ENCODE data around the gene FPR2. TPM values are rescaled to one million over a fixed set of nuclear protein-coding genes. Genes with fewer than 3 reads are reported as not detected.

FPR2 gene
- total RNA-seq, 3 donors from 2014 or later: not detected

DNA sequence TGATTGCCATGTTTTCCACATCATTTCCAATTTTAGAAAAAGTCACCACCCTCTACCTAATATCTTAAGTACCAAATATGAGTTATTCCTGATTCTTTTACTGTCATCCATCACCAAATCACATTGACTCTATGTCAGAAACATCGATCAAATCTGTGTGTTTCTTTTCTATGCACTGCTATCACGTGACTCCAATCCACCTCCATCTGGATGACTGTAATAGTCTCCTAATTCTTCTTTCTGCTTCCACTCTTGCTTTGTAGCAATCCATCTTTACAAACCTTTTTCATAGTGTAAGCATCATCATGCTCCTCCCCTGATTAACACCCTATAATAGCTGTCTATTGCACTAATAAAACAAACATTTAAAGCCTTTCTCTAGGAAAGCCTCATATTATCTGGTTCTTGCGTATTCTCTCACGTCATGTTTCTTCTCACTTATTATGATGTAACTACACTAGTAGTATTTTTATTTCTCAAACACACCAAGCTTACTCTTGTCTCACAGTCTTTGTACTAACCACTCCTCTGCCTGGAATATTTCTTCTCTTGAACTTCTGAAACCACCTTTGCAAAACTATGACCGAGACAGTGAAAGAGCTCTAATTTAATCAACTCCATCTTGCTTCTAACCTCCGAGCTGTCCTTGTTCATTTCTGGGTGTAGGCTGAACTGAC lies 23.3 kb downstream of the FPR2 start:
- no peaks in the 10 kb centered on the region for H3K4me1 Mint-ChIP-seq (ENCODE audit: low read depth)
- no peaks in the 10 kb centered on the region for H3K36me3 Mint-ChIP-seq (ENCODE audit: insufficient read depth)
- DNase-seq (no peak), ATAC-seq (no peak)
- no peak overlapping the region for H3K4me3 Mint-ChIP-seq
- peaks cover 15% of the 10 kb centered on the region for H3K27me3 Mint-ChIP-seq (ENCODE audit: low read depth)
- peaks cover 7% of the 10 kb centered on the region for H3K9me3 Mint-ChIP-seq

DNA sequence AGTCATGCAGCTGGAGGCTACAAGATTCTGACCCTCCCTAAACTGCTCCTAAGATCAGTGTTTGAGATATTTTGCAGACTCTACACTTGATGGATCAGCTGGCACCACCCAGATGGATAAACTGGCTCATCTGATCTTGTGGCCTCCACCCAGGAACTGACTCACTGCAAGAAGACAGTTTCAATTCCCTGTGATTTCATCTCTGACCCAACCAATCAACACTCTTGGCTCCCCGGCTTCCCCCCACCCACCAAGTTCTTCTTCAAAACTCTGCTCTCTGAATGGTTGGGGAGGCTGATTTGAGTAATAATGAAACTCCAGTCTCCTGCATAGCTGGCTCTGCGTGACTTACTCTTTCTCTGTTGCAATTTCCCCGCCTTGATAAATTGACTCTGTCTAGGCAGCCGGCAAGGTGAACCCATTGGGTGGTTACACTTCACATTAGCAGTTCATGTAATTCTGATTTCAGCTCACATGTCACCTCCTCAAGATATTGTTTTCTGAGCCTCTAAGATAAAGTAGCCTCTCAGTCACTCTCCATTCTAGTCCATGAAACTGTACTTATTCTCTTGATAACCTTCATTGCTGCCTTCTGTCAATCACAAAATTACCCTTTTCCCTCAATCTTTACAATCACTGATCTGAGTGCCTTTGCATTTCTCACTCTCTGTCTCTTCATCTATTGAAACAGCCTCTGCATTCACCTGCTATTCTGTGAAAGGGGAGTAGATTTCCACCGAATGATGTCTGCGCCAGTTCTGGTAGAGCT lies 24.1 kb downstream of the FPR2 start:
- Mint-ChIP-seq H3K4me1 (ENCODE audit: low read depth) (no peaks in the 10 kb centered on the region), H3K4me3 (no peak overlapping the region), H3K9me3 (peaks cover 7% of the 10 kb centered on the region), H3K27me3 (ENCODE audit: low read depth) (peaks cover 8% of the 10 kb centered on the region), H3K36me3 (ENCODE audit: insufficient read depth) (no peaks in the 10 kb centered on the region)
- DNase-seq (no peak), ATAC-seq (peak; percentile 93 to 94)

DNA sequence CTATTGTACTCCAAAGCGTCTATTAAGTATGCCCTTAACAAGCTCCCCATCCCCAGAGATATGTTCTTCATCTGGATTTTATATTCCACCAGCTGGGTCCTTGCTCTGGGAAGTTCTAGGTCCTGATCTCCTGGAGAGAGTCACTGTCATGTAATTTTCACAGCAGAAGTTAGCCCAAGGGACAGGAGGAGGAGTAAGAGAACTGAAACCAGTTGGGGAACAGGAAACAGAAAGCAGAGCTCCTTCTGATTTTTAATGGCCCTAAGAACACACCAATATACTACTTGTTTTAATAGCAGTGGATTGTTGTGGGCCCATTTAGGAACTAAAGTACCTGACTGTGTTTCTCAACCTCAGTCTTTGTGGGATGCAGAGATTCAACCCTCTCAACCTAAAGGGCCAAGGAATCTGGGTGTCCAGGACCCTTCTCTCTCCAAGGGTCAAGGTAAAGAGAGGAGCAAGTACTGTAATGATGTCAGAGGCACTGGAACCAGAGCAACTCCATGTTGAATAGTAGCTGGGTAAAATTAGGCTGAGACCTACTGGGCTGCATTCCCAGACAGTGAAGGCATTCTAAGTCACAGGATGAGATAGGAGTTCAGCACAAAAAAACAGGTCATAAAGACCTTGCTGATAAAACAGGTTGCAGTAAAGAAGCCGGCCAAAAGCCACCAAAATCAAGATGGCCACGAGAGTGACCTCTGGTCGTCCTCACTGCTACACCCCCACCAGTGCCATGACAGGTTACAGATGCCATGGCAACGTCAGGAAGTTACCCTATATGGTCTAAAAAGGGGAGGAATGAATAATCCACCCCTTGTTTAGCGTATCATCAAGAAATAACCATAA lies 25.9 kb downstream of the FPR2 start:
- DNase-seq (no peak), ATAC-seq (no peak)
- Mint-ChIP-seq H3K36me3 (ENCODE audit: insufficient read depth) (no peaks in the 10 kb centered on the region), H3K4me3 (no peak overlapping the region), H3K4me1 (ENCODE audit: low read depth) (no peaks in the 10 kb centered on the region), H3K9me3 (peaks cover 7% of the 10 kb centered on the region), H3K27me3 (ENCODE audit: low read depth) (peaks cover 6% of the 10 kb centered on the region)

DNA sequence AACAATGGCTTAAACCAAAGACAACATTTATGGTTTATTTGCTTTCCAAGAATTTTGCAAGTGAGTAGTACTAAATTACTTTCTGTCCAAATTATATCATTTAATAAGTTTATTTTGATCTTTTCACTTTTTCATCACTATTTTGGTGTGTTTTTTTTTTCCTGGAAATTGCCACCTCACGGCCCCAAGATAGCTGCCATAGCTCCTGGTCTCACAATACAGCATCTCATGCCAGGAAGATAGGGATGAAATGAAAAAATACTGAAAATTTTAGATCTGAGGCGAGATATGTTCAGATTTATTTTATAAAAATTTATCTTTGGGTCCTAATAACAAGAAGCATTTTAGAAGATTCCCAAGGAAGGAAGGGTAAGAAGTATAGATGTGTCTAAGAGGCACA lies 27.0 kb downstream of the FPR2 start:
- H3K4me3 Mint-ChIP-seq: no peak overlapping the region
- H3K36me3 Mint-ChIP-seq (ENCODE audit: insufficient read depth): no peaks in the 10 kb centered on the region
- DNase-seq (no peak), ATAC-seq (no peak)
- H3K27me3 Mint-ChIP-seq (ENCODE audit: low read depth): peaks cover 6% of the 10 kb centered on the region
- no peaks in the 10 kb centered on the region for H3K4me1 Mint-ChIP-seq (ENCODE audit: low read depth)
- peaks cover 9% of the 10 kb centered on the region for H3K9me3 Mint-ChIP-seq

DNA sequence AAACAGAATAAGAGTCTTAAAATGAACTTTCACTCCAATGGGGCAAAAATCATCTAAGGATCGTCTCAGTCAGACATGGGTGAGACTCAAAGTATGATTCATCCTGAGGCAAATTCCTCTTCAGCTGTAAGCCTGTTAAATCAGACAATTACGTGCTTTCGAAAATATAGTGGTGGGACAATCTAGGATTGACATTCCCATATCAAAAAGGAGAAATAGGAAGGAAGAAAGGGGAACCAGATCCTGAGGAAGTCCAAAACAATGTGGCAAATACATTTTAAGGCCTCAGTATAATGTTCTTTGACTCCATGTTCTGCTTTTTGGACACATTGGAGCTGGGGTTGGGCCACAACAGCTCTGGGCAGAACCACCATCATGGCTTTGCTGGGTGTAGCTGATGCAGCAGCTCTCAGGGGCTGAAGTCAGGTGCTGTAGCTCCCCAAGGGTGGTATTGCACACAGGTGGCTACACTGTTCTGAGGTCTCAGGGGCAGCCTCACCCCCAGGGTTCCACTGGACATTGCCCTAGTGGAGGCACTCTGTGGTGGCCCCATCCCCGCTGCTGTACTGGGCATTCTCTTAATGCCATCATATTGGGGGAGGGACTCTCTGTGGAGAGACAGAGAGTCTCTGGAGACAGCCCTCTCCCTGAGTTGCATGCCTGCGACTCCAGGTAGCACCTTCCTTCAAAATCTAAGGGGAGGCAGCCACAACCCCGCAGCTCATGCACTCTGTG lies 28.2 kb downstream of the FPR2 start:
- no peak for ATAC-seq
- H3K27me3 Mint-ChIP-seq (ENCODE audit: low read depth): peaks cover 6% of the 10 kb centered on the region
- H3K36me3 Mint-ChIP-seq (ENCODE audit: insufficient read depth): no peaks in the 10 kb centered on the region
- H3K4me1 Mint-ChIP-seq (ENCODE audit: low read depth): no peaks in the 10 kb centered on the region
- peaks cover 14% of the 10 kb centered on the region for H3K9me3 Mint-ChIP-seq
- no peak for DNase-seq
- H3K4me3 Mint-ChIP-seq: no peak overlapping the region

DNA sequence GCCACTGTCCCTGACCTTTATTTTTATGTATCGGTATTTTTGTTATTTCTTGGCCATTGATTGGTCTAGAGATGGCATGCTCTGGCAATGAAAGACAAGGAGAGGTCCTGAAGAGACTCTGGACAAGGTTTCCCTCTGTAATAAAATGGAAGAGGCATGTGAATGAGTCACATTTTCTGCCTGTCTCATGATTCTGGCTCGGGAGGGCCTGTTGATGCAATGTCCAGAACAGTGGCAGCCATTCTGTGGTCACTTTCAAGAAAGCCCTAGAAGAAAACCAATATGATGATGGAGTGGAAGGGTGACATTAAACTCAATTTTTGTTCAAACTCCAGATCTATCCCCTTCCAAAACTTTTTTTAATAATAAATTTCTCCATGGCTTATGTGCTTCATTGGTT lies 32.0 kb downstream of the FPR2 start:
- no peak overlapping the region for H3K4me3 Mint-ChIP-seq
- H3K36me3 Mint-ChIP-seq (ENCODE audit: insufficient read depth): no peaks in the 10 kb centered on the region
- H3K27me3 Mint-ChIP-seq (ENCODE audit: low read depth): no peaks in the 10 kb centered on the region
- no peaks in the 10 kb centered on the region for H3K4me1 Mint-ChIP-seq (ENCODE audit: low read depth)
- DNase-seq (no peak), ATAC-seq (no peak)
- peaks cover 13% of the 10 kb centered on the region for H3K9me3 Mint-ChIP-seq

DNA sequence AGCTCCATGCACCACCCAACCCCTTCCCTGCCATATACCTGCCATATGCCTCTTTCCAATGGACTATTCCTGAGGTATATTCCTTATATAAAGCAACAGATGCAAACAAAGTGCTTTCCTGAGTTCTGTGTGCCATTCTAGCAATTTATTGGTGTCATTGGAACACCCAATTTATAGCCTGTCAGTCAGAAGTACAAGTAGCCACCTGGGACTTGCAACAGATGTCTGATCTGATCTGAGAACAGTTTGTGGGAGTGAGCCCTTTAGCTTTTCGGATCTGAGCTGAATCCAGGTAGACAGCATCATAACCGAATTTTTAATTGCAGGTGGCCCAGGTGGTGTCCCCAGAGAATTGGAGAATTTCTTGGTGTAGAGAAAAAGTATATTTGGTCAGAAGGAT lies 33.0 kb downstream of the FPR2 start:
- no peaks in the 10 kb centered on the region for H3K4me1 Mint-ChIP-seq (ENCODE audit: low read depth)
- no peak for DNase-seq
- H3K4me3 Mint-ChIP-seq: no peak overlapping the region
- ATAC-seq: no peak
- no peaks in the 10 kb centered on the region for H3K36me3 Mint-ChIP-seq (ENCODE audit: insufficient read depth)
- peaks cover 16% of the 10 kb centered on the region for H3K9me3 Mint-ChIP-seq
- no peaks in the 10 kb centered on the region for H3K27me3 Mint-ChIP-seq (ENCODE audit: low read depth)

DNA sequence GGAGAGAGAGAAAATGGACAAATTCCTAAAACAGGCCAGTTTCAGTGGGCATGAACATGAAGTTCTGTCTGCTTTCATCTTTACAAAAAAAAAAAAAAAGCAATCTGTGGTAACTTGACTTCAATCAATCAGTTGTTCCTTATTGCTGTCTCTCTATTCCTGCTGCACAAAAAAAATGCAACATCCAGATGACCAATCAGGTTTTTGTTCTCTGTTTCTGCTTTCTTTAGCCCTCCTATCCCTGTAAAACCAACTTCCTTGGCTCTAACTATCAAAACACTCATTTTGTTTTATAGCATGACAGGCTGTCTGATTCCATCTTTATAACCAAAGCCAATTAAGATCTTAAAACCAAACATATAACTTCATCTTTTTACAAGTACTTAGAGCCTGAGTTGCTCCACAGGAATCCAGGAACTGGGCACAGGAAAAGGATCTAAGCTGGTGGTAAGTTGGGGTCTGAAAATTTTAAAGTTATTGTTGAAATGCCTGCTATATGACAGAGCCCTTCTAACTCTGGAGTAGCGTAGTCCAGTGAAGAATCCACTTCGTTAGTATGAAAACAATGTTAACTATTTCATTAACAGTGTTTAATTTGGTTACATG lies 34.0 kb downstream of the FPR2 start, which contains the start of gene FPR3:
Gene FPR3, plus strand, starts transcription at position 273 of the 606 bp plus-strand sequence. CDS start 28,592 bp downstream, outside the sequence.
- Mint-ChIP-seq H3K4me1 (ENCODE audit: low read depth) (no peaks in the 10 kb centered on the region), H3K9me3 (peaks cover 15% of the 10 kb centered on the region), H3K4me3 (no peak within 1 kb of the TSS), H3K27me3 (ENCODE audit: low read depth) (no peaks in the 10 kb centered on the region), H3K36me3 (ENCODE audit: insufficient read depth) (no peaks in the 10 kb centered on the region)
- DNase-seq: no peak
- ATAC-seq: no peak

DNA sequence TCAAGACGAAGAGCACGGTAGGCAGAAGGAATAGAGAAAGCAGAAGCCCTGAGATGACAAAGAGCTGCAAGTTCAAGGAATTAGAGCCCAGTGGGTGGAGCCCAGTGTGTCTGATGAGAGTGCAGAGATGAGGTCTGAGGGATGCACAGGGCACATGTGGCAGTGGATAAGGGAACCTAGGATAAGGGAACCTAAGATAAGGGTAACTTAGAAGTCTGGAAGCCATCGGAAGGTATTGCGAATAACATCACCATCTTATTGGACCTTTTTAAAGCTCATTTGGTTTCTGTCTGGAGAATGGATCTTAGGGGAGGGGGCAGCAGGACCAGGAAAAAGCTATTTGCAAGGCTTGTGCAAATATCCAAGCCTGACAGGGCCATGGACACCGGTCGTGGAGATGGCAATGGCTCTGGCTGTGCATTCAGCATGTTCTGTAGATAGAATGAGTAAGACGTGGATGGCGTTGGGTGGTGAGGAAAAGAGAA lies 35.3 kb downstream of the FPR2 start:
- Mint-ChIP-seq H3K9me3 (peaks cover 15% of the 10 kb centered on the region), H3K4me1 (ENCODE audit: low read depth) (no peaks in the 10 kb centered on the region), H3K4me3 (no peak overlapping the region), H3K36me3 (ENCODE audit: insufficient read depth) (no peaks in the 10 kb centered on the region), H3K27me3 (ENCODE audit: low read depth) (no peaks in the 10 kb centered on the region)
- ATAC-seq: no peak
- DNase-seq: no peak

DNA sequence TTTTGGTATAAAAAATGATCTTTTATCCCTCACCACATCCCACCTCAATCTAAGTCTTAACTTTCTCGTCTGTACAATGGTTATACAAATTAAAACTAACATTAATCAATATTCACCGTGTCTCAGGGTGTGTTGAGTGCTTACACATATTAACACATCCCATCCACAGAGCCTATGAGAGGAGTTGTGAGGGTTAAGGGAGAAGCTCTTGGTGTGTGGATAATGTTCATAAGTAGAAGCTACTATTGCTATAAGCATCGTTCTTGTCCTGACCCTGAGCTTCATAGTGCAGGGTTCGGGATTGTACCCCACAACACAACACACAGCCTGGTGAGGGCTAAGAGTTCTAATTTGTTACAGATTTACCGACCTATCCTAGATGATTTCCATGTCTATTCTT lies 36.5 kb downstream of the FPR2 start:
- DNase-seq (no peak), ATAC-seq (no peak)
- Mint-ChIP-seq H3K4me1 (ENCODE audit: low read depth) (no peaks in the 10 kb centered on the region), H3K4me3 (no peak overlapping the region), H3K36me3 (ENCODE audit: insufficient read depth) (no peaks in the 10 kb centered on the region), H3K9me3 (peaks cover 15% of the 10 kb centered on the region), H3K27me3 (ENCODE audit: low read depth) (no peaks in the 10 kb centered on the region)

DNA sequence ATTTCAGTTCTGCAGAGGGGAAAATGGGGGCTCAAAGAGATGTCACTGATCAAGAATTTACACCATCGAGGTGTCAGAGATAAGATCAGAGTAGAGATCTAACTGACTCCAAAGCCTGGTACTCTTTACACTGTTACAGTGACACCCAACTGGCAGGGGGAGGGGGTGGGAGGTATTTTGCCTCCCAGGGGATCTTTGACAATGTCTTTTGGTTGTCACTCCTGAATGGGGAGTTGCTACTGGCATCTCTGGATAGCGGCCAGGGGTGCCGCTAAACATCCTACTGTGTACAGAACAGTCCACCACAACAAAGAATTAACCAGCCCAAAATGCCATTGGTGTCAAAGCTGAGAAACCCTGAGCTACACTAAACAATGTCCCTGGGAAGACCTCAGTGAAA lies 37.1 kb downstream of the FPR2 start:
- H3K36me3 Mint-ChIP-seq (ENCODE audit: insufficient read depth): no peaks in the 10 kb centered on the region
- H3K27me3 Mint-ChIP-seq (ENCODE audit: low read depth): no peaks in the 10 kb centered on the region
- no peak for DNase-seq
- no peak overlapping the region for H3K4me3 Mint-ChIP-seq
- H3K4me1 Mint-ChIP-seq (ENCODE audit: low read depth): no peaks in the 10 kb centered on the region
- no peak for ATAC-seq
- H3K9me3 Mint-ChIP-seq: peaks cover 13% of the 10 kb centered on the region

DNA sequence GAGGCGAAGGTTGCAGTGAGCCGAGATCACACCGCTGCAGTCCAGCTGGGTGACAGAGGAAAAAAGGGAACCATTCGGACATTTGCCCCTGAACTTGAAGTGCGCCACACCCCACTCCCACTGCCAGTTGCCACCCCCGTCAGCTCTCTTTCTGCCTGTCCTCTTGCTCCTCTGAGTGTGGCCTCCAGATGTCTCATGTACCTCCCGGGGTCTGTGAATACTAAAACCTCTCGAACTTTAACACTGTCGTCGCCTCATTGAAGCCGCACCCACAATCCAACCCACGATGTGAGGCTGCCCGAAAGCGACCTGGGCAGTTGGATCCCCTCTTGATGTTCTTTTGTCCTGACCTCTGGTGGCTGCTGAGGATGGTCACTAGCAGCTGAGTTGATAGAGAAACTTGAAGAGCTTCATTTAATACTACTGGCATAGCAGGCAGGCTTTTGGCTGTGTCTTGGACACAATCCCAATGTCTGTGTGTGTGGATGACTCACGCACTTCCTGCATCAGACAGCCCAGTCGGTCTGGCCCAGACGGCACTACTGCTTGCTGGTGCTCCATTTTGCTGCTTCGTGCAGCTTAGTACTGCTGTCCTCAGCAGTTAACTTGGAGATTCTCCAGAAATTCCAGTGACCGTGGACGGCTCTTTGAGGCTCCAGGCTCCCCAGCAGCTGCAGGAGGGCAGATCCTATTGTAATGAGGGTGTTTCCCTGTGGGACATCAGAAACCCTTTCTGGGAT lies 38.2 kb downstream of the FPR2 start:
- H3K4me3 Mint-ChIP-seq: no peak overlapping the region
- H3K4me1 Mint-ChIP-seq (ENCODE audit: low read depth): no peaks in the 10 kb centered on the region
- no peak for DNase-seq
- no peak for ATAC-seq
- H3K27me3 Mint-ChIP-seq (ENCODE audit: low read depth): no peaks in the 10 kb centered on the region
- H3K36me3 Mint-ChIP-seq (ENCODE audit: insufficient read depth): no peaks in the 10 kb centered on the region
- peaks cover 12% of the 10 kb centered on the region for H3K9me3 Mint-ChIP-seq
